Jurkat, Clone E6-1 (cell line): Measurements from ENCODE around the gene KPNA1.
"Not testable (repeated sequence)": the region's sequence is repeated elsewhere in the genome, so short reads cannot be mapped to it uniquely, and the experiment has no call there.

Source experiments
- DNase-seq: peaks from one replicate; pipeline ENCODE4 v3.0.0-alpha.2; 2011; ENCODE audit warnings: low read depth, low spot score
- H3K4me3 ChIP-seq: 2 replicates; pipeline ENCODE4 v1.5.1; 2011; ENCODE audit warnings: mild to moderate bottlenecking, low read length, control low read depth, moderate library complexity

KPNA1 gene

GRCh38 chr3:122493296-122493695 lies 21.4 kb downstream of the KPNA1 start:
- H3K4me3 ChIP-seq, result no peak overlapping the region
- DNase-seq, result no peak

- DNase-seq, result no peak
- no peak overlapping the region for H3K4me3 ChIP-seq
Measured at GRCh38 chr3:122488262-122488973, 26.3 kb downstream of the KPNA1 start.

GRCh38 chr3:122484985-122485384 lies 29.8 kb downstream of the KPNA1 start:
- no peak for DNase-seq
- H3K4me3 ChIP-seq, result no peak overlapping the region

GRCh38 chr3:122481390-122481789 lies 33.3 kb downstream of the KPNA1 start:
- H3K4me3 ChIP-seq, result no peak overlapping the region
- DNase-seq, result no peak

GRCh38 chr3:122476532-122476931 lies 38.2 kb downstream of the KPNA1 start:
- DNase-seq, result no peak
- no peak overlapping the region for H3K4me3 ChIP-seq

GRCh38 chr3:122475316-122475715 lies 39.4 kb downstream of the KPNA1 start:
- no peak for DNase-seq
- H3K4me3 ChIP-seq, result no peak overlapping the region

- peak; percentile 41 for DNase-seq
- no peak overlapping the region for H3K4me3 ChIP-seq
Measured at GRCh38 chr3:122469659-122470058, 45.1 kb downstream of the KPNA1 start.

GRCh38 chr3:122468896-122469533 lies 45.7 kb downstream of the KPNA1 start:
- no peak for DNase-seq
- H3K4me3 ChIP-seq, result no peak overlapping the region

- H3K4me3 ChIP-seq, result no peak overlapping the region
- DNase-seq, result no peak
Measured at GRCh38 chr3:122466701-122467240, 48.0 kb downstream of the KPNA1 start.

GRCh38 chr3:122464659-122465058 lies 50.1 kb downstream of the KPNA1 start:
- H3K4me3 ChIP-seq, result no peak overlapping the region
- DNase-seq, result no peak

GRCh38 chr3:122462406-122462805 lies 52.3 kb downstream of the KPNA1 start:
- DNase-seq, result no peak
- no peak overlapping the region for H3K4me3 ChIP-seq

GRCh38 chr3:122461806-122462205 lies 52.9 kb downstream of the KPNA1 start:
- H3K4me3 ChIP-seq, result no peak overlapping the region

GRCh38 chr3:122458992-122459391 lies 55.7 kb downstream of the KPNA1 start:
- no peak for DNase-seq
- H3K4me3 ChIP-seq, result no peak overlapping the region

More at GRCh38 chr3:122461806-122462205, 52.9 kb downstream of the KPNA1 start:
- DNase-seq, result no peak

- no peak for DNase-seq
- no peak overlapping the region for H3K4me3 ChIP-seq
Measured at GRCh38 chr3:122457706-122458105, 57.0 kb downstream of the KPNA1 start.

- no peak overlapping the region for H3K4me3 ChIP-seq
- no peak for DNase-seq
Measured at GRCh38 chr3:122456074-122456473, 58.7 kb downstream of the KPNA1 start.

GRCh38 chr3:122451371-122451770 lies 63.4 kb downstream of the KPNA1 start:
- no peak overlapping the region for H3K4me3 ChIP-seq
- no peak for DNase-seq

GRCh38 chr3:122448218-122448617 lies 66.5 kb downstream of the KPNA1 start:
- not testable (repeated sequence) for H3K4me3 ChIP-seq, DNase-seq

- H3K4me3 ChIP-seq, DNase-seq: not testable (repeated sequence)
Measured at GRCh38 chr3:122444491-122444887, 70.2 kb downstream of the KPNA1 start.

- DNase-seq, H3K4me3 ChIP-seq: not testable (repeated sequence)
Measured at GRCh38 chr3:122443762-122444490, 70.8 kb downstream of the KPNA1 start.

- H3K4me3 ChIP-seq, result no peak overlapping the region
- no peak for DNase-seq
Measured at GRCh38 chr3:122443090-122443489, 71.6 kb downstream of the KPNA1 start.
